SK-N-SH (cell line): ENCODE results near the gene ANKRD40. TPM values are rescaled to one million over a fixed set of nuclear protein-coding genes. Genes with fewer than 3 reads are reported as not detected.

Experiments used
- CTCF ChIA-PET: fragments of 300-600, 350-600 bp; formaldehyde crosslinking; extraction: SDS; loops from one replicate; lab custom pipeline; 2021; lab: Yijun Ruan, JAX
- POLR2A ChIA-PET: fragments of 350-600 bp; sonication (Branson Sonifier 250); formaldehyde crosslinking; extraction: SDS; loops from one replicate; lab custom pipeline; 2020; ENCODE audit warnings: antibody characterized with exemption, inconsistent platforms; lab: Yijun Ruan, JAX
- DNase-seq: peaks from one replicate; pipeline ENCODE4 v3.0.0; 2012
- H2AFZ ChIP-seq: fragments of 200-600 bp; sonication (generic); 2 replicates; pipeline ENCODE4 v1.8.1; 2016; ENCODE audit warnings: antibody characterized with exemption, mild to moderate bottlenecking, low read depth
- H3F3A ChIP-seq: fragments of 200-600 bp; sonication (generic); replicated peaks from 2 replicates; pipeline ENCODE3; 2016; ENCODE audit warnings: antibody characterized with exemption, mild to moderate bottlenecking; ENCODE audit not compliant: insufficient read depth
- H3K27ac ChIP-seq, 2 experiments: fragments of 200-500 bp in 1 of 2; fragments of 200-600 bp in 1 of 2; sonication (Bioruptor generic) in 1 of 2; sonication (generic), shearing (Covaris generic) in 1 of 2; 2 replicates each; pipeline versions ENCODE4 v1.5.1 to v1.6.1; 2014 to 2016; ENCODE audit warnings: low read depth in 2 of 2, inconsistent platforms in 1 of 2, low read length in 1 of 2, mild to moderate bottlenecking in 1 of 2, mixed read lengths in 1 of 2
- H3K27me3 ChIP-seq: fragments of 200-600 bp; sonication (generic), shearing (Covaris generic); 2 replicates; pipeline ENCODE4 v1.6.1; 2016; ENCODE audit warnings: mixed run types; ENCODE audit not compliant: insufficient read depth
- H3K36me3 ChIP-seq, 2 experiments: fragments of 200-500 bp in 1 of 2; fragments of 200-600 bp in 1 of 2; sonication (Bioruptor generic) in 1 of 2; sonication (generic) in 1 of 2; replicated peaks in 1 of 2; 2 replicates each; pipeline versions ENCODE3 to v1.5.1; 2014 to 2016; ENCODE audit warnings: low read length in 1 of 2, mild to moderate bottlenecking in 1 of 2; ENCODE audit not compliant: insufficient read depth in 2 of 2, control insufficient read depth in 1 of 2
- H3K4me1 ChIP-seq, 2 experiments: fragments of 200-500 bp in 1 of 2; fragments of 200-600 bp in 1 of 2; sonication (Bioruptor generic) in 1 of 2; sonication (generic), shearing (Covaris generic) in 1 of 2; 2 replicates each; pipeline versions ENCODE4 v1.5.1 to v1.6.1; 2014 to 2016; ENCODE audit warnings: low read depth in 1 of 2, low read length in 1 of 2, mixed run types in 1 of 2; ENCODE audit not compliant: insufficient read depth in 2 of 2, control insufficient read depth in 1 of 2
- H3K4me2 ChIP-seq: fragments of 200-600 bp; sonication (generic), shearing (Covaris generic); 2 replicates; pipeline ENCODE4 v1.6.1; 2017; ENCODE audit warnings: mixed run types
- H3K4me3 ChIP-seq, 2 experiments: fragments of 200-500 bp in 1 of 2; fragments of 200-600 bp in 1 of 2; sonication (Bioruptor generic) in 1 of 2; sonication (generic), shearing (Covaris generic) in 1 of 2; 2 replicates each; pipeline versions ENCODE4 v1.5.1 to v1.8.1; 2014 to 2016; ENCODE audit warnings: low read depth in 2 of 2, inconsistent platforms in 1 of 2, low read length in 1 of 2, mild to moderate bottlenecking in 1 of 2, mixed read lengths in 1 of 2, moderate library complexity in 1 of 2
- H3K79me2 ChIP-seq: fragments of 200-600 bp; sonication (generic); 2 replicates; pipeline ENCODE4 v1.8.1; 2017; ENCODE audit warnings: mild to moderate bottlenecking; ENCODE audit not compliant: insufficient read depth
- H3K9ac ChIP-seq: fragments of 200-600 bp; sonication (generic); 2 replicates; pipeline ENCODE4 v1.6.1; 2017; ENCODE audit warnings: mixed run types
- H3K9me2 ChIP-seq: fragments of 200-600 bp; sonication (generic); 2 replicates; pipeline ENCODE4 v1.6.1; 2017; ENCODE audit warnings: mixed run types
- H3K9me3 ChIP-seq: fragments of 200-600 bp; sonication (generic); 2 replicates; pipeline ENCODE4 v1.6.1; 2017; ENCODE audit warnings: mixed run types, mild to moderate bottlenecking, moderate library complexity
- H4K20me1 ChIP-seq: fragments of 200-600 bp; sonication (generic); 2 replicates; pipeline ENCODE4 v1.6.1; 2017; ENCODE audit warnings: mild to moderate bottlenecking, mixed run types; ENCODE audit not compliant: insufficient read depth
- CHD2 ChIP-seq: fragments of 150-350 bp; IDR thresholded peaks from 2 replicates; pipeline ENCODE4 v1.6.1; 2018; ENCODE audit warnings: low read length; ENCODE audit not compliant: partially characterized antibody
- ELF1 ChIP-seq: IDR thresholded peaks from 2 replicates; pipeline ENCODE4 v1.4.0; 2012
- EP300 ChIP-seq, 2 experiments: IDR thresholded peaks; 2 replicates each; pipeline versions ENCODE4 v1.4.0 to v1.6.1; 2012; ENCODE audit warnings: borderline replicate concordance in 1 of 2, low read depth in 1 of 2, low read length in 1 of 2
- FOXM1 ChIP-seq: IDR thresholded peaks from 2 replicates; pipeline ENCODE4 v1.4.0; 2012; ENCODE audit warnings: low read depth, mild to moderate bottlenecking
- GABPA ChIP-seq: IDR thresholded peaks from 2 replicates; pipeline ENCODE4 v1.4.0; 2012; ENCODE audit warnings: low read depth, mild to moderate bottlenecking
- GATA2 ChIP-seq: sonication (generic); formaldehyde crosslinking; IDR thresholded peaks from 2 replicates; pipeline ENCODE4 v1.5.0; 2020; ENCODE audit warnings: mild to moderate bottlenecking, missing genetic modification reagents
- IRF3 ChIP-seq: fragments of 150-350 bp; IDR thresholded peaks from 2 replicates; pipeline ENCODE4 v1.6.1; 2016; ENCODE audit warnings: mild to moderate bottlenecking, low read depth, low read length
- JUND ChIP-seq: IDR thresholded peaks from 2 replicates; pipeline ENCODE4 v1.4.0; 2012
- MEF2A ChIP-seq: IDR thresholded peaks from 2 replicates; pipeline ENCODE4 v1.4.0; 2012; ENCODE audit warnings: low read depth, borderline replicate concordance
- MXI1 ChIP-seq: IDR thresholded peaks from 2 replicates; pipeline ENCODE4 v1.6.1; 2012; ENCODE audit warnings: mild to moderate bottlenecking, low read depth, low read length, improper control_type of control experiment
- NFIC ChIP-seq: IDR thresholded peaks from 2 replicates; pipeline ENCODE4 v1.4.0; 2012; ENCODE audit warnings: borderline replicate concordance
- NRF1 ChIP-seq: IDR thresholded peaks from 2 replicates; pipeline ENCODE4 v1.6.1; 2012; ENCODE audit warnings: low read depth, mild to moderate bottlenecking, low read length
- PBX3 ChIP-seq: IDR thresholded peaks from 2 replicates; pipeline ENCODE4; 2012
- POLR2AphosphoS5 ChIP-seq: IDR thresholded peaks from 2 replicates; pipeline ENCODE4 v1.6.1; 2012; ENCODE audit warnings: low read depth, low read length
- RAD21 ChIP-seq: IDR thresholded peaks from 2 replicates; pipeline ENCODE4 v1.6.1; 2012; ENCODE audit warnings: mild to moderate bottlenecking, low read length
- RCOR1 ChIP-seq: fragments of 150-350 bp; IDR thresholded peaks from 2 replicates; pipeline ENCODE4 v1.6.1; 2017; ENCODE audit warnings: antibody characterized with exemption, low read length
- RFX5 ChIP-seq: IDR thresholded peaks from 2 replicates; pipeline ENCODE4 v1.6.1; 2012; ENCODE audit warnings: mild to moderate bottlenecking, improper control_type of control experiment, low read length
- SIN3A ChIP-seq: IDR thresholded peaks from 2 replicates; pipeline ENCODE4 v1.6.1; 2012; ENCODE audit warnings: low read depth, mild to moderate bottlenecking, low read length, moderate library complexity, borderline replicate concordance
- SMC3 ChIP-seq: IDR thresholded peaks from 2 replicates; pipeline ENCODE4 v1.6.1; 2012; ENCODE audit warnings: low read depth, low read length, improper control_type of control experiment
- TAF1 ChIP-seq: IDR thresholded peaks from 2 replicates; pipeline ENCODE4 v1.6.1; 2012; ENCODE audit warnings: low read depth, mild to moderate bottlenecking, low read length, moderate library complexity, borderline replicate concordance
- USF2 ChIP-seq: fragments of 150-350 bp; IDR thresholded peaks from 2 replicates; pipeline ENCODE4 v1.6.1; 2017; ENCODE audit warnings: antibody characterized with exemption, low read length, low read depth, borderline replicate concordance
- ZBTB33 ChIP-seq: IDR thresholded peaks from 2 replicates; pipeline ENCODE4 v1.4.0; 2012; ENCODE audit warnings: low read depth, borderline replicate concordance
- WGBS: methylation state at CpG from one replicate; pipeline ENCODE4 v1.1.6; 2017; ENCODE audit warnings: low lambda C conversion rate; 5-methylcytosine and 5-hydroxymethylcytosine counted together
- polyA plus RNA-seq, 3 experiments: library from polyadenylated mRNA; depleted of rRNA; stranded (reverse); fragments of >200 nt; gene quantifications; 2 replicates each; pipeline ENCODE4 v1.2.3, GENCODE V29; 2012

Gene ANKRD40
- polyA plus RNA-seq, 1 of the 3 experiments (the other 2 are of a cell fraction) = 33.6 TPM

GRCh38 chr17:50682441-50682840 is 25.3 kb downstream of the ANKRD40 start:
- Histone ChIP-seq H3K9ac (no peak overlapping the region), H3K4me1 (peaks cover 18 to 20% of the 10 kb centered on the region in 2 experiments; a peak in 3 of 4 replicates), H3F3A (peaks cover 28% of the 10 kb centered on the region), H3K9me3 (no peaks in the 10 kb centered on the region), H2AFZ (no peak overlapping the region), H4K20me1 (no peaks in the 10 kb centered on the region), H3K4me3 (no peak overlapping the region), H3K27ac (no peak overlapping the region), H3K79me2 (no peaks in the 10 kb centered on the region), H3K27me3 (no peaks in the 10 kb centered on the region), H3K36me3 (peaks cover 7 to 19% of the 10 kb centered on the region in 2 experiments), H3K4me2 (no peak overlapping the region), H3K9me2 (no peaks in the 10 kb centered on the region)
- CTCF ChIA-PET = interaction anchor here (1.5 to 21.2 kb wide), 7 partner anchors 12 to 131 kb away, joined by 3 to 799 read pairs (median 20); partner anchors contain the start of gene ABCC3
- no peak for TF ChIP-seq SMC3
- no peak for DNase-seq
- 93% methylated on average over 3 of the region's 3 CpGs for WGBS
- POLR2A ChIA-PET = no interaction called here

- 70% methylated on average over 27 of the region's 27 CpGs for WGBS
- POLR2A ChIA-PET = no interaction called here
- TF ChIP-seq ZBTB33 = no peak
- TF ChIP-seq RAD21 = peak; percentile 97
- no peak for TF ChIP-seq GATA2 (CRISPR knock-in tag)
- no peak for TF ChIP-seq TAF1
- TF ChIP-seq RCOR1 = peak; percentile 67
- peak; percentile 57; the same call in 1 of the 2 replicates for TF ChIP-seq RFX5
- peak; percentile 3; the same call in 1 of the 2 replicates for TF ChIP-seq NRF1
- no peak; a peak in 1 of 4 replicates for TF ChIP-seq EP300 (IDR thresholded peaks at IDR 0.05; ENCODE audit: borderline replicate concordance in 1 of 2, low read depth in 1 of 2, low read length in 1 of 2)
- no peak for TF ChIP-seq MEF2A
- TF ChIP-seq FOXM1 = no peak
- peak; percentile 55 for TF ChIP-seq CHD2
- TF ChIP-seq POLR2AphosphoS5 = peak; percentile 18; the same call in 1 of the 2 replicates
- no peak for TF ChIP-seq NFIC
- peak; percentile 87 for TF ChIP-seq MXI1
- no peak for TF ChIP-seq USF2
- peak; percentile 53; the same call in 1 of the 2 replicates for TF ChIP-seq SIN3A
- TF ChIP-seq ELF1 = no peak
- TF ChIP-seq IRF3 = no peak
- 0 out of 2 replicates have a peak, but pooled peaks have one; percentile 47 for TF ChIP-seq PBX3
- no peak for TF ChIP-seq GABPA
- TF ChIP-seq JUND = no peak
Measured at GRCh38 chr17:50681263-50682200, 26.2 kb downstream of the ANKRD40 start.

More at GRCh38 chr17:50681263-50682200, 26.2 kb downstream of the ANKRD40 start:
- Histone ChIP-seq H3K9me2 (no peaks in the 10 kb centered on the region), H2AFZ (0 out of 2 replicates have a peak overlapping the region, but pooled peaks have one; percentile 57), H3K27ac (peak overlapping the region in 1 of 2 experiments; percentile 7; a peak in 1 of 4 replicates), H4K20me1 (no peaks in the 10 kb centered on the region), H3K27me3 (no peaks in the 10 kb centered on the region), H3F3A (peaks cover 26% of the 10 kb centered on the region), H3K4me2 (no peak overlapping the region), H3K9ac (no peak overlapping the region), H3K79me2 (no peaks in the 10 kb centered on the region), H3K9me3 (no peaks in the 10 kb centered on the region), H3K4me1 (peaks cover 11 to 14% of the 10 kb centered on the region in 2 experiments; a peak in 3 of 4 replicates), H3K4me3 (no peak overlapping the region), H3K36me3 (peaks cover 13 to 23% of the 10 kb centered on the region in 2 experiments)
- CTCF ChIA-PET = interaction anchor here (0.6 to 21.2 kb wide), 30 partner anchors 9 to 198 kb away, joined by 3 to 799 read pairs (median 4); partner anchors contain the start of genes ABCC3 and SPATA20
- peak; percentile 94 for DNase-seq
